Ishikawa (cell line): Measurements from ENCODE around the gene PMEPA1.
A peak's percentile ranks its signal among the peaks of the same experiment; 100 is the strongest.

Experiments
- CEBPB ChIP-seq: IDR thresholded peaks from 2 replicates; pipeline ENCODE4 v1.6.1; 2012
- CREB1 ChIP-seq: IDR thresholded peaks from 2 replicates; pipeline ENCODE4 v1.6.1; 2012; ENCODE audit warnings: low read depth
- EGR1 ChIP-seq: IDR thresholded peaks from 2 replicates; pipeline ENCODE4 v1.6.1; 2012
- EP300 ChIP-seq: IDR thresholded peaks from 2 replicates; pipeline ENCODE4 v1.6.1; 2012; ENCODE audit warnings: borderline replicate concordance
- FOXM1 ChIP-seq: IDR thresholded peaks from 2 replicates; pipeline ENCODE4 v1.6.1; 2012; ENCODE audit warnings: low read depth, borderline replicate concordance
- NFIC ChIP-seq: IDR thresholded peaks from 2 replicates; pipeline ENCODE4 v1.6.1; 2012
- RAD21 ChIP-seq: IDR thresholded peaks from 2 replicates; pipeline ENCODE4 v1.6.1; 2012; ENCODE audit warnings: low read depth
- TAF1 ChIP-seq: IDR thresholded peaks from 2 replicates; pipeline ENCODE4 v1.6.1; 2012; ENCODE audit warnings: low read depth, mild to moderate bottlenecking
- TCF12 ChIP-seq: IDR thresholded peaks from 2 replicates; pipeline ENCODE4 v1.6.1; 2012; ENCODE audit warnings: low read depth
- TEAD4 ChIP-seq: IDR thresholded peaks from 2 replicates; pipeline ENCODE4 v1.6.1; 2012
- YY1 ChIP-seq: IDR thresholded peaks from 2 replicates; pipeline ENCODE4 v1.6.1; 2012; ENCODE audit warnings: low read depth
- ZBTB7A ChIP-seq: IDR thresholded peaks from 2 replicates; pipeline ENCODE4 v1.6.1; 2012; ENCODE audit warnings: low read depth
- TF ChIP-seq, protein P1 (sequence below): IDR thresholded peaks from 2 replicates; pipeline ENCODE4 v1.6.1; 2012
- TF ChIP-seq, protein P2 (sequence below): IDR thresholded peaks from 2 replicates; pipeline ENCODE4 v1.6.1; 2012
- TF ChIP-seq, protein P3 (sequence below): IDR thresholded peaks from 2 replicates; pipeline ENCODE4 v1.6.1; 2012; ENCODE audit warnings: low read depth, mild to moderate bottlenecking

PMEPA1 gene

DNA sequence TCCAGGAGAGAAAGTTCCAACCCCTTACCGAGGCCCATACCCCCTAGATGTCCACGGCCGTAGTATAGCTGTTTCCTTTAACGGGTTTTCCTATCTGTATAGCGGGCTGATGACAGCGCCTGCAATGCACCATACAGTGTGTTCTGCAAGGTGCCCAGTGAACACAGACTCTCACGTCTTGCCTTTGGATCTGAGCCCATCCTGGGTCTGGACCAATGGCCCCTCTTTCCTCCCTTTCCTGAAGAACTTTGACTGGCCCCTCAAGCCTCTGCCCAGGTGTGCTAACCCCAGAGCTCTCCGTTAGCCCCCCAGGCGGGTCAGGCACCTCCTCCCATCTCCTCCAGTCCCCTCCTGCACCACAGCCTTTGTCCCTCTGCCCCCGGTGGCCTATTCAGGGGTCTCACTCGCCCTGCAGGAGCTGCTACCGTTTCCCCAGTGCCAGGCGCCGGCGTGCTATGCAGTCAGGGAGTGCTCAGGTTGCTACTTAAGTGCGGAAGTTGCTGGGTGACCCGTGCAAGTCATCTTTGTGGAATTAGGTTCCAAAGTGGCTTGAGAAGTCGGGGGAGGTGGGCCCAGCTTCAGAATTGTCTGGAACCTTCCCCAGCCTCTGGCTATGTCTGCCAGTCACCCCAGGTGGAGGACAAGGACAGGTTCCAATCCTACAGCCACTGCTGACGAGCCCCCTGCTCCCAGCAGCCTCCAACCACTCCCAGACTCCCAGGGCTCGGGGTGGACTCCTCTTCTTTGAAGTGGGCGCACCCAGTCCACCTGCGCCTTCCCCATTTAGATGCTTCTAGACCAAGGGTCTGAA is 54.6 kb downstream of the PMEPA1 start:
- TF ChIP-seq TCF12 (no peak), EGR1 (no peak), YY1 (no peak), ZBTB7A (no peak), TEAD4 (no peak), EP300 (no peak), RAD21 (no peak), TAF1 (no peak), CREB1 (no peak), NFIC (no peak), FOXM1 (no peak), CEBPB (no peak)
- TF ChIP-seq, protein P1, sequence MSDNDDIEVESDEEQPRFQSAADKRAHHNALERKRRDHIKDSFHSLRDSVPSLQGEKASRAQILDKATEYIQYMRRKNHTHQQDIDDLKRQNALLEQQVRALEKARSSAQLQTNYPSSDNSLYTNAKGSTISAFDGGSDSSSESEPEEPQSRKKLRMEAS, result no peak
- TF ChIP-seq, protein P2, sequence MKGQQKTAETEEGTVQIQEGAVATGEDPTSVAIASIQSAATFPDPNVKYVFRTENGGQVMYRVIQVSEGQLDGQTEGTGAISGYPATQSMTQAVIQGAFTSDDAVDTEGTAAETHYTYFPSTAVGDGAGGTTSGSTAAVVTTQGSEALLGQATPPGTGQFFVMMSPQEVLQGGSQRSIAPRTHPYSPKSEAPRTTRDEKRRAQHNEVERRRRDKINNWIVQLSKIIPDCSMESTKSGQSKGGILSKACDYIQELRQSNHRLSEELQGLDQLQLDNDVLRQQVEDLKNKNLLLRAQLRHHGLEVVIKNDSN, result no peak
- TF ChIP-seq, protein P3, sequence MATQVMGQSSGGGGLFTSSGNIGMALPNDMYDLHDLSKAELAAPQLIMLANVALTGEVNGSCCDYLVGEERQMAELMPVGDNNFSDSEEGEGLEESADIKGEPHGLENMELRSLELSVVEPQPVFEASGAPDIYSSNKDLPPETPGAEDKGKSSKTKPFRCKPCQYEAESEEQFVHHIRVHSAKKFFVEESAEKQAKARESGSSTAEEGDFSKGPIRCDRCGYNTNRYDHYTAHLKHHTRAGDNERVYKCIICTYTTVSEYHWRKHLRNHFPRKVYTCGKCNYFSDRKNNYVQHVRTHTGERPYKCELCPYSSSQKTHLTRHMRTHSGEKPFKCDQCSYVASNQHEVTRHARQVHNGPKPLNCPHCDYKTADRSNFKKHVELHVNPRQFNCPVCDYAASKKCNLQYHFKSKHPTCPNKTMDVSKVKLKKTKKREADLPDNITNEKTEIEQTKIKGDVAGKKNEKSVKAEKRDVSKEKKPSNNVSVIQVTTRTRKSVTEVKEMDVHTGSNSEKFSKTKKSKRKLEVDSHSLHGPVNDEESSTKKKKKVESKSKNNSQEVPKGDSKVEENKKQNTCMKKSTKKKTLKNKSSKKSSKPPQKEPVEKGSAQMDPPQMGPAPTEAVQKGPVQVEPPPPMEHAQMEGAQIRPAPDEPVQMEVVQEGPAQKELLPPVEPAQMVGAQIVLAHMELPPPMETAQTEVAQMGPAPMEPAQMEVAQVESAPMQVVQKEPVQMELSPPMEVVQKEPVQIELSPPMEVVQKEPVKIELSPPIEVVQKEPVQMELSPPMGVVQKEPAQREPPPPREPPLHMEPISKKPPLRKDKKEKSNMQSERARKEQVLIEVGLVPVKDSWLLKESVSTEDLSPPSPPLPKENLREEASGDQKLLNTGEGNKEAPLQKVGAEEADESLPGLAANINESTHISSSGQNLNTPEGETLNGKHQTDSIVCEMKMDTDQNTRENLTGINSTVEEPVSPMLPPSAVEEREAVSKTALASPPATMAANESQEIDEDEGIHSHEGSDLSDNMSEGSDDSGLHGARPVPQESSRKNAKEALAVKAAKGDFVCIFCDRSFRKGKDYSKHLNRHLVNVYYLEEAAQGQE, result no peak

DNA sequence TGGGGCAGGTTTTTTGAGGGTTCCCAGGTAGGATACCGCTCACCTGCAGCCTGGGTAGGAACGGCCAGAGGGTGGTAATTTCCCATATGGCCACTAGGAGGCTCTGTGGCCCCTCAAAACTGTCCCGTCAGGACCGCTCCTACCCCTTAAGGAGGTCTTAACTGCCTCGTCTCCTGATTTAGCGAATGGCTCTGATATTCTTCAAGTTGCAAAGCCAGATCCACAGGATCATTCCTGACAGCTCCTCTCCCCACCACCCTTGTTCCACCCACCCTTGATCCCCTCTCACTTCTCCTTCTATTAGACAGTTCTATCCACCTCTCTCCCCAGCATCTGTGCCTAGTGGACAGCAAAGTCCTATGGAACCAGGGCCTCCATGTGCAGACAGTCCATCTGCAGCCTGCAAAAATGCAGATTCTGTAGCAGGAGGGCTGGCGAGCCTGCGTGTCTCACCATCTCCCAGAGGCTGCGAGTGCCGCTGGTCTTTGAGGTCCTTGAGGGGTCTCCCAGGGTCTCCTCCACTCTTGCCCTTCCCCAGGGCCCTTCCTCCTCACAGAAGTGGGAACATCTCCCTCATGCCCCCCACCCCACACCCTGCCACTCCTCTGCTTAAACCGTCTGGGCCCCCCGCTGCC is 55.3 kb downstream of the PMEPA1 start:
- TF ChIP-seq, protein P3, result no peak
- TF ChIP-seq NFIC, result no peak
- TF ChIP-seq RAD21, result peak; percentile 84
- no peak for TF ChIP-seq TEAD4
- TF ChIP-seq EP300, result no peak

DNA sequence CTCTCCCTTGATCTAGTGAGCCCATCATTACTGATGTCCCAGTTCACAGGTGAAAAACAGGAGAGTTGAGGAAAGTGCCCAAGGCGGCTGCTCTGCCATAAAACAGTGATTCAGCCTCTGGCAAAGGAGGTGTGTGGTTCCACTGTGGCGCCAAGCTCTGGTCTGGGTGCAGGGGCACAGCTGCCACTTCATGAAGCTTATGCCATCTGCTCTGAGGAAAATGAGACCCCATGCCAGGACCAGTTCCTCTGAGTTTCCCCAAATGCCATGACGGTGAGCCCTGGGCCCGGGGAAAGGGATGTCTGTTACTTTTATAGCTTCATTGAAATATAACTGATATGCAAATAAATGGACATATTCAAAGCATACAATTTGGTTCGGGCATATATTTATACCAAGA is 55.9 kb downstream of the PMEPA1 start:
- TF ChIP-seq YY1 (no peak), CREB1 (no peak), FOXM1 (no peak), TAF1 (no peak), TCF12 (no peak), EGR1 (no peak), TEAD4 (no peak), ZBTB7A (no peak), CEBPB (no peak), NFIC (no peak), EP300 (no peak), RAD21 (no peak)
- TF ChIP-seq, protein P2, result no peak
- TF ChIP-seq, protein P3, result no peak
- TF ChIP-seq, protein P1, result no peak

DNA sequence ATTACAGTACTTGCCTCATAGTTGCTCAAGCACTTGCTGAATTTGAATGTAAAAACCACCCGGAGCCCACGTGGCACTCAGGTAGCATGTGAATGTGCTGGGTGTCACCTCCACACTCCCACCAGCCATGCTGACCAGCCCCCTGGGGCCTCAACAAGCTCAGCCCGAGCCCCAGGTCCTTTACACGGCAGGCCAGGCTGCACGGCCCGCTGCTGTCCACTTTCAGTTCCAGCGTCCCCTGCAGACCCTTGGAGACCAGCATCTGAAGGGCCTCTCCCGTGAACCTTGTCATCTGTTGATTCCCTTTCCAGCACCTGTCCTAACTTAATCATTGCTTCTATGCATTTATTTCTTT is 56.3 kb downstream of the PMEPA1 start:
- TF ChIP-seq, protein P1, result no peak
- TF ChIP-seq TAF1, result no peak
- no peak for TF ChIP-seq TCF12
- TF ChIP-seq CEBPB, result no peak
- no peak for TF ChIP-seq NFIC
- TF ChIP-seq, protein P2, result no peak
- no peak for TF ChIP-seq TEAD4
- TF ChIP-seq CREB1, result no peak
